WI38 (cell line): ENCODE data around the gene CACNA2D3.

ENCODE experiments used
- H3K4me3 ChIP-seq: 2 replicates; pipeline ENCODE4 v1.5.1; 2011; ENCODE audit warnings: low read depth, mild to moderate bottlenecking, control low read depth, low read length
- TF ChIP-seq, protein P1 (sequence below): IDR thresholded peaks from 2 replicates; pipeline ENCODE4 v1.5.1; 2012; ENCODE audit warnings: low read depth, mild to moderate bottlenecking, control low read depth, low read length

CACNA2D3 gene

DNA sequence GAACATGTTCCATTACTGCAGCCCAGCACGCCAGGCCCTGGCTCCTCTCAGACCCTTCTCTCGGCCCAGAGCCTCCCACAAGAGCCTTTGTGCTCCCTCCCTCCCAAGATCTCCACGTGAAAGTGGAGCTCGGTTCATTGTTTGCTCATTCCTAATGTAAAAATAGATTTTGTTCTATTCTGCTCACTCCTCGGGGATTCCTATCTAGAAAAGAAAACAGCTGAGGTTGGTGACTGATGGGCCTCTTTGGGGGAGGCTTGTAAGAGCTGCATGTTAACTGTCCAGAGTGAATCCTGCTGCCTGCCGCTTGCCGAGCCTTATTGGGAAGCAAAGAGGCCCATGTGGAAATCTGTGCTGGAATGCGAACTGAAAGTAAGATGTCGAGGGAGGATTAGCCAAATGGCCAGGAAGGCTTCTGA lies 538.4 kb downstream of the CACNA2D3 start:
- TF ChIP-seq, protein P1, sequence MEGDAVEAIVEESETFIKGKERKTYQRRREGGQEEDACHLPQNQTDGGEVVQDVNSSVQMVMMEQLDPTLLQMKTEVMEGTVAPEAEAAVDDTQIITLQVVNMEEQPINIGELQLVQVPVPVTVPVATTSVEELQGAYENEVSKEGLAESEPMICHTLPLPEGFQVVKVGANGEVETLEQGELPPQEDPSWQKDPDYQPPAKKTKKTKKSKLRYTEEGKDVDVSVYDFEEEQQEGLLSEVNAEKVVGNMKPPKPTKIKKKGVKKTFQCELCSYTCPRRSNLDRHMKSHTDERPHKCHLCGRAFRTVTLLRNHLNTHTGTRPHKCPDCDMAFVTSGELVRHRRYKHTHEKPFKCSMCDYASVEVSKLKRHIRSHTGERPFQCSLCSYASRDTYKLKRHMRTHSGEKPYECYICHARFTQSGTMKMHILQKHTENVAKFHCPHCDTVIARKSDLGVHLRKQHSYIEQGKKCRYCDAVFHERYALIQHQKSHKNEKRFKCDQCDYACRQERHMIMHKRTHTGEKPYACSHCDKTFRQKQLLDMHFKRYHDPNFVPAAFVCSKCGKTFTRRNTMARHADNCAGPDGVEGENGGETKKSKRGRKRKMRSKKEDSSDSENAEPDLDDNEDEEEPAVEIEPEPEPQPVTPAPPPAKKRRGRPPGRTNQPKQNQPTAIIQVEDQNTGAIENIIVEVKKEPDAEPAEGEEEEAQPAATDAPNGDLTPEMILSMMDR, result no peak

DNA sequence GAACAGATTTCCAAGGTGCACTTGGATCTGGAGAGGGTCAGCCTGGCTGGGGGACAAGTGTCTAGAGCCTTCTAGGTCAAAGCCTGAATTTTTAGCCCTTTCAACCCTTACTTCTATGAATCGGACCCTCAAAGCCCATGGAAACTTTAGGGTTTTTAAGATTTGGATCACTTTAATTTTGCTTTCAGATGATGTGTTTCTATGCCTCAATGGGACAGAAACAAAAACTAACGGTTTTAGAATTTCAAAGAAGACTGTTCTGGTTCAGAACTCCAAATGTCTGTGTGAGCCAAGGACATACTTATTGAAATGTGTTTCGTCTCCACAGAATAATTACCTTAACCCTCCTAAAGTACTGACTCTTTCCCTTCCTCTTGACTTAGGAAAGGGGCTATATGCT lies 538.8 kb downstream of the CACNA2D3 start:
- TF ChIP-seq, protein P1, result no peak
- no peak overlapping the region for H3K4me3 ChIP-seq

More for the DNA sequence above, 538.4 kb downstream of the CACNA2D3 start:
- no peak overlapping the region for H3K4me3 ChIP-seq

DNA sequence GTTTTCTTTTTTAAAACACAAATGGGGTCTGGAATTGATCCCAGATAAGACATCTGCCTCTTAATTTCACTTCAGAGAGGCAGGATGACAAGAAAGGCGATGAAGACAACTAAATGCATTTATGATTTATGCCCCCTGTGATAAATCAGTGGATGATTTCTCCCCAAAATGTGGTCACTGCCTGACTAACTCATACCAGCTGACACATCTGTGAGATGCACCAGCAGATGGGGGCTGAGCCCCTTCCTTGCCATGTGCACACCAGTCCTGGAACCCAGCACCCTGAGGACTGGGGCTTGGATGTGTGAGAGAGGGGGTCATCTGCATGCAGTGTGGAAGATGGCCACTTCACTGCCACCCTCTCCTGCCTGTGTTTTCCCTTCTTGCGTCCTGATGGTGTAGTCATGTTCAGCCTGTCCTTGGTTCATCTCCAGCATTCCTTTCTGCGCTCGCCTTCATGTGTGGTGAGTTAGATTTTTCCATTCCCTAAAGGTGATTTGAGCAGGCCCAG lies 541.2 kb downstream of the CACNA2D3 start:
- TF ChIP-seq, protein P1, result no peak
- no peak overlapping the region for H3K4me3 ChIP-seq

DNA sequence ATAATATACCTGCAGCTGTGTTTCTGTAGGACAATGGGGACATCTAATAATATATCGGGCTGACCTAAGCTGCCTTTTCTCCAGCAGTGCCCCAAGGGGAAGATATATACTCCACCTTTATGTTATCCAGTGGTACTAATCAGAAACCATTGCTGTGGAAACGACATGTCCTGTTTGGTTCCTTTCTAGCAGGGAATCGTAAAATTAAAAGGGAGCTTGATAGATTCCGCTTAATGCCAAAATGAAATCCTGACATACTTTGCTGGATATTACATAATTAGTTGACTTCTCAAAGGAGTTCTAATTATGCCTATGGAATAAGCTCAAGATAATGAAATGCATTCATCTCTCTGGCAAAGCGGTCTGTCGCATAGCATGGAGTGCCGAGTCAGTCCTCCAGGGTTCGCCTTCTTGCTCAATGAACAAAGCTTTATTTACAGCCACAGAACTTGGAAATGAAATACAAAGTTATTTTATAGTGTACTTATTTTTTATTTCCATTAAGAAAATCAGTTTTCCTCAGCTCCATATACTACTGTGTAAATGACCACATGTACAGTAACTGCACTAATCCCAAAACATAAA lies 542.8 kb downstream of the CACNA2D3 start:
- no peak overlapping the region for H3K4me3 ChIP-seq
- TF ChIP-seq, protein P1, result no peak

DNA sequence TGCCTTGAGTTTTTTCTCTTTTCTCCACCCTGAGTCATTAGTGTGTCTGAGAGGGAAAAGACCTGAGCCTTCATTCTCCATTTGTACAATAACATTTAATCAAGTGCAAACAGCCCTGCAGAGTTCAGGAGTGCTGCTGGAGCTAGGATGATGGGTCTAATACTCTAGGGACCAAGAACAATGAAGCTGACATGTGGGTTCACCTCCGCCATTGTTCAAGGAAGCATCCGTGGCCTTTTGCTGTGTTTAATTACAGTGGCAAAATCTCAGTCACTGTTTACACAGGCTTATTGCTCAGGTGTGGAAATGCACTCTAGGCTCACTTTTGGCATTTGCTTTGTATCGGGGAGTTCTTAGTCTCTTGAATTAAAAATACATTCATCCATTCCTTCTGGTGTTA lies 545.9 kb downstream of the CACNA2D3 start:
- H3K4me3 ChIP-seq, result no peak overlapping the region
- TF ChIP-seq, protein P1, result no peak

DNA sequence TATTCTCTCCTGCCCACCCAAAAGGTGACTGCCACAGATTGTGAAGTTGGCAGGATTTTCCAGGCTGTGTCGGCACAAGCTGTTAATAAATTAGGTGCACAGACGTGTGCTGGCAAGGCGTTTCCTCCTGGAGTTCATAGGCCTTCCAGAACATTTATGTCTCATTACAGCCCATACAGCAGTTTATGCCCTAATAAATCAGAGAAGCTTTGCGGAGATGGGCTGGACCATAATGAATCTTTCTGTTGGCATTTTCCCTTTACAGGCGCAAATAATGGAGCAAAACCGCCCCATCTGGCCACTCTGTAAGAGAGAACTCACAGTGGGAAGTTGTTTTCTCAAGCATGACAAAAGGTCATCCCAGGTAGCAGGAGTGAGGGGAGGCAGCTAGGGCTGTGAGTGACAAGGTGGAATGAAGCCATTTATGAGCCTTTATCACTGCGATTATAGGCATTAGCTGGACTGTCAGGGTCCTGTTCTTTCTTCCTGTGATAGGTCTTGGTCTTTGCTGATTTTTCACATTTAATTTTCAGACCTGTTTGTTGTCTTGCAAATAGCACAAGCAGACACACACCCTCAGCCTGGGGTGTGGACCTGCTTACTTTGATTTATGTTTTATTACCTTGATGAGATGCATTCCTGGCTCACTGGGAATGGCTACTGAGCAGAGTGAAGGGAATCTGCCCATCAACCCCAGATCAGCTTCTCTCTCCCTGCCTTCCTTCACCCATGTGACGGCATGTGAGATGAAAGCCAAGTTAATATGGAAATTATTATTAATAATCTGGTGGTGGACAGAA lies 548.0 kb downstream of the CACNA2D3 start:
- TF ChIP-seq, protein P1, result no peak
- no peak overlapping the region for H3K4me3 ChIP-seq

DNA sequence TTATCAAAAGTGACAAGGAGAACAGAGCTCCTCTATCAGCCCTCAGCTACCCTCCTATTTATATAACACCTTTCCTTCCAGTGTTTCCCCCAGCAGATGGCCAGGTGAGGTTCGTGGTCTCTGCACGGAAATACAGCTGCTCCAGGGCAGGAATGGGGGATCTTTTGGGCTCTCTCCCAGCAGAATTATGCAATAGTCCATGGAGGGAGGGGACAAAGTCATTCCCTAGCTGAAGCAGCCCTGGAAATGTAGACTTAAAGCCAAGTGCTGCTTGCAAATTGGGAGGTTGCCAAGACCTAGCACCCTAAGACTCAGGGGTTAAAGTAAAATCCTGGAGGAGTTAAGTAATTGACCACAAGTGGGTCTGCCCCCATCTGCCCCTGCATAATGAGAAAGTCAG lies 549.2 kb downstream of the CACNA2D3 start:
- TF ChIP-seq, protein P1, result no peak
- no peak overlapping the region for H3K4me3 ChIP-seq
